ENCODE results near the gene THBD. TPM values are rescaled to one million over a fixed set of nuclear protein-coding genes. Genes with fewer than 3 reads are reported as not detected.
A peak's percentile ranks its signal among the peaks of the same experiment; 100 is the strongest.

Gene THBD
- total and polyA plus RNA-seq, 10 donors, result 7.2 to 255 (median 61.4) TPM

DNA sequence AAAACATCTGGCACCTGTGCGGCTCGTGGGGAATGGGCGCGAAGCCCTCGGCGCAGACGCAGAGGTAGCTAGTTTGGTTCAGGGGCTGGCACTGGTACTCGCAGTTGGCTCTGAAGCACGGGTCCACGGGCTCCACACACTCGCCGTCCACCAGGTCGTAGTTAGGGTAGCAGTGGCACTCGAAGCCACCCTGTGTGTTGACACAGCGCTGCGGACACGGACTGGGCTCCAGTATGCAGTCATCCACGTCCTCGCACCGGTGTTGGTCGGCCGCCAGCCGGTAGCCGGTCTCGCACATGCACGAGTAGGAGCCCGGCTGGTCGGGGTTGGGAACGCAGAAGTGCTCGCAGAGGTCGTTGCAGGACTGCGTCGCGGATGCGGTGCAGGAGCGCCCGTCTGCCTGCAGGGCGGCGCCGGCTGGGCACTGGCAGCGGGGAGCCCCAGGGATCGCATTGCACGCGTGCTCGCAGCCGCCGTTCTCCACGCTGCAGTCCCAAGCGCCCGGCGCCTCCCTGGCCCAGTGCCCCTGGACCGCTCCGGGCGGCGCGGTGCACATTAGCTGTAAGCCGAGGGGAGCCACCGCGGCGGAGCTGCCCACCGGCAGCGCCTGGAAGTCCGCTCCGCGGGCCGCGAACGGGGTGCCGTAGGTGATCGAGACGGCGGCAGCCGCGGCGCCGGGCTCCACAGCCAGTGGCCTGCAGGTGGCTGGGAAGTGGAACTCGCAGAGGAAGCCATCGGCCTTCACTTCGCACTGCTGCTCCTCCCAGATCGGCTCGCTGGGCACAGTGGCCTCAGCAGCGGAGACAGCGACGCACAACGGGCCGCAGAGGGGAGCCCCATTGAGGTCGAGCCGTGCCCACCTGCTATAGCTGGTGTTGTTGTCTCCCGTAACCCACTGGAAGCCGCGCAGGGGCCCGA, 930 bp downstream of the THBD start:
- Histone ChIP-seq H3K4me3 (peak overlapping the region; percentile 42 to 77 (median 57)), H3K27me3 (replicated peaks in 1 of 7) (peaks cover 0 to 74% (median 29%) of the 10 kb centered on the region in 7 donors), H3K27ac (peak overlapping the region; percentile 88 to 96 (median 91)), H3K4me1 (peaks cover 0 to 79% (median 46%) of the 10 kb centered on the region in 6 donors), H3K36me3 (peaks cover 0 to 13% (median 0%) of the 10 kb centered on the region in 6 donors), H3K9me3 (no peaks in the 10 kb centered on the region)
- peak; percentile 96 for DNase-seq
- TF ChIP-seq POLR2A (IDR thresholded peaks at IDR 0.05) (peak in 1 of 3 donors; percentile 13), POLR2AphosphoS5 (IDR thresholded peaks at IDR 0.05) (peak in 2 of 3 donors; percentile 68 to 84)
- TF ChIP-seq, protein P1, sequence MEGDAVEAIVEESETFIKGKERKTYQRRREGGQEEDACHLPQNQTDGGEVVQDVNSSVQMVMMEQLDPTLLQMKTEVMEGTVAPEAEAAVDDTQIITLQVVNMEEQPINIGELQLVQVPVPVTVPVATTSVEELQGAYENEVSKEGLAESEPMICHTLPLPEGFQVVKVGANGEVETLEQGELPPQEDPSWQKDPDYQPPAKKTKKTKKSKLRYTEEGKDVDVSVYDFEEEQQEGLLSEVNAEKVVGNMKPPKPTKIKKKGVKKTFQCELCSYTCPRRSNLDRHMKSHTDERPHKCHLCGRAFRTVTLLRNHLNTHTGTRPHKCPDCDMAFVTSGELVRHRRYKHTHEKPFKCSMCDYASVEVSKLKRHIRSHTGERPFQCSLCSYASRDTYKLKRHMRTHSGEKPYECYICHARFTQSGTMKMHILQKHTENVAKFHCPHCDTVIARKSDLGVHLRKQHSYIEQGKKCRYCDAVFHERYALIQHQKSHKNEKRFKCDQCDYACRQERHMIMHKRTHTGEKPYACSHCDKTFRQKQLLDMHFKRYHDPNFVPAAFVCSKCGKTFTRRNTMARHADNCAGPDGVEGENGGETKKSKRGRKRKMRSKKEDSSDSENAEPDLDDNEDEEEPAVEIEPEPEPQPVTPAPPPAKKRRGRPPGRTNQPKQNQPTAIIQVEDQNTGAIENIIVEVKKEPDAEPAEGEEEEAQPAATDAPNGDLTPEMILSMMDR (IDR thresholded peaks at IDR 0.05 in 8 of 11, conservative IDR thresholded peaks at IDR 0.05 in 3 of 11), result peak; percentile 33 to 89 (median 58)
- intact Hi-C loops (cut with DNase I; ENCODE audit: low total_unique reads), result loop anchor here (5.0 kb wide), 1 partner anchor 356 kb away; no protein-coding TSS in a partner anchor
- 3 to 9% (median 5%) methylated on average over 46 to 92 of the region's 92 CpGs for WGBS, 5 donors

DNA sequence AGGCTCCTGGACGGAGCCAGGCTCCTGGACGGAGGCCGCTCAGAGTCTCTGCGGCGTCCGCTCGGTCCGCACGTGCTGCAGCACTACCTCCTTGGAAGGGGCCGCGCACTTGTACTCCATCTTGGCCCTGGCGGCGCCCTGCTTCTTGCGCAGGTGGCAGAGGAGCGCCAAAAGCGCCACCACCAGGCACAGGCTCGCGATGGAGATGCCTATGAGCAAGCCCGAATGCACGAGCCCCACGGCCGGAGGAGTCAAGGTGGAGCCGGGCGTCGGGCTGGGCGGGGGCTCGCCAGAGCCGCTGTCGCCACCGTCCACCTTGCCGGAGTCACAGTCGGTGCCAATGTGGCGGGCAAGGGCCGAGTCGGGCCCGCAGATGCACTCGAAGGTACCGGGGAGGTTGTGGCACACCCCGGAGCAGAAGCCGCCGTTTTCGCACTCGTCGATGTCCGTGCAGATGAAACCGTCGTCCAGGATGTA, 1.7 kb downstream of the THBD start:
- H3K27me3 ChIP-seq (replicated peaks in 1 of 7), result peaks cover 0 to 67% (median 29%) of the 10 kb centered on the region in 7 donors
- TF ChIP-seq, protein P1 (IDR thresholded peaks at IDR 0.05 in 8 of 11, conservative IDR thresholded peaks at IDR 0.05 in 3 of 11), result no peak
- peak in 2 of 3 donors; percentile 21 to 42 for TF ChIP-seq POLR2AphosphoS5 (IDR thresholded peaks at IDR 0.05)
- WGBS, 5 donors, result 13 to 31% (median 16%) methylated on average over 25 to 47 of the region's 47 CpGs

DNA sequence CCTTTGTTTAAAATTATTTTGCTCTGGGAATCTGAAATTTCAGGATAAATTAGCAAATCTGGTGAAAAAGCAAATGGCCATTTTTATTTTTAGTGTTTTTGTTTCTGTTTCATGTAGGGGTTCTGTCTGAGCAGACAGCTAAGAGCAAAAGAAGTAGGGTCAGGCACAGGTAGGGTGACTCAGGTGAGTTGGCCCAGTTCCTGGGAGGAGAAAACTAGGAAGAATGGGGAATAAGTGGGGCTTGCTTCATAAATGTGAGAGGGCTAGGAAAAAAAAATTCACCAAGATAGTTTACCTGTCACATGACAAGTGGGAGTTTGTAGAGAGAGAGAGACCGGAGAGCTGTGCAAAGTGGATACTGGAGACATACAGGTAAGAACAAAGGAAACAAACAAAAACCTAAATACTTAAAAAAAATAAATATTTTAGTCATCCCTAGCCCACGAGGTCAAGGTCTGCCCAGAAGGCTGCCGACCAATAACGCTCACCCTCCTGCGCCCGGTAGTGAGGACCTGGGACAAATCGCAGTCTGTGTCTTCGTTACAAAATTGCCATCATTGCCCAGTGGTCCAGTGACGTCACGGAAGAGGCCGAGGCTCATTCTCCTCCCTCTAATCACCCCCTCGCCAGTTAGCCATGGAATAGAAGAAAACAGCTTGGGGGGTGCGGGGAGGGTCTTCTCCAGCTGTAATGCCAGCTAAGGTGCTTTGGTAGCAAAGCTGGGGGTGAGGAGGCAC, 2.3 kb downstream of the THBD start:
- TF ChIP-seq POLR2AphosphoS5 (IDR thresholded peaks at IDR 0.05) (no peak), POLR2A (IDR thresholded peaks at IDR 0.05) (no peak)
- TF ChIP-seq, protein P1 (IDR thresholded peaks at IDR 0.05 in 8 of 11, conservative IDR thresholded peaks at IDR 0.05 in 3 of 11), result no peak
- Histone ChIP-seq H3K4me3 (peak overlapping the region; percentile 42 to 77 (median 57)), H3K27me3 (replicated peaks in 1 of 7) (peaks cover 0 to 64% (median 29%) of the 10 kb centered on the region in 7 donors), H3K36me3 (peaks cover 0 to 13% (median 0%) of the 10 kb centered on the region in 6 donors), H3K4me1 (peaks cover 0 to 92% (median 49%) of the 10 kb centered on the region in 6 donors), H3K27ac (peak overlapping the region; percentile 88 to 96 (median 91)), H3K9me3 (no peaks in the 10 kb centered on the region)
- 53 to 63% (median 56%) methylated on average over 13 of the region's 13 CpGs for WGBS, 5 donors
- intact Hi-C loops (cut with DNase I; ENCODE audit: low total_unique reads), result loop anchor here (5.0 kb wide), 1 partner anchor 355 kb away; no protein-coding TSS in a partner anchor
- DNase-seq, result no peak

More for the DNA sequence above, 1.7 kb downstream of the THBD start:
- DNase-seq, result peak; percentile 89
- H3K4me3 ChIP-seq, result peak overlapping the region; percentile 42 to 77 (median 57)
- H3K9me3 ChIP-seq, result no peaks in the 10 kb centered on the region
- H3K36me3 ChIP-seq, result peaks cover 0 to 13% (median 0%) of the 10 kb centered on the region in 6 donors
- H3K27ac ChIP-seq, result peak overlapping the region; percentile 88 to 96 (median 91)
- peaks cover 0 to 86% (median 49%) of the 10 kb centered on the region in 6 donors for H3K4me1 ChIP-seq
- intact Hi-C loops (cut with DNase I; ENCODE audit: low total_unique reads), result loop anchor here (5.0 kb wide), 1 partner anchor 355 kb away; no protein-coding TSS in a partner anchor

Measured in spleen (tissue), 11 donors.